HEK293T (cell line): ENCODE data around the gene KLK8.

Experiments used
- CTCF ChIA-PET: fragments of 350-600 bp; formaldehyde crosslinking; extraction: SDS; loops from one replicate; lab custom pipeline; 2021; ENCODE audit warnings: antibody characterized with exemption, inconsistent platforms; lab: Yijun Ruan, JAX
- POLR2A ChIA-PET: fragments of 350-600 bp; formaldehyde crosslinking; extraction: SDS; loops from one replicate; lab custom pipeline; 2020; ENCODE audit warnings: antibody characterized with exemption, inconsistent platforms; lab: Yijun Ruan, JAX
- DNase-seq: peaks from one replicate; pipeline ENCODE4 v3.0.0; 2012; ENCODE audit warnings: mixed read lengths; ENCODE audit errors: extremely low spot score
- ARNT ChIP-seq: fragments of 450-650 bp; IDR thresholded peaks from 2 replicates; pipeline ENCODE4 v1.6.1; 2017; ENCODE audit warnings: mild to moderate bottlenecking
- BHLHE40 ChIP-seq: fragments of 450-650 bp; IDR thresholded peaks from 2 replicates; pipeline ENCODE4 v1.6.1; 2016; ENCODE audit warnings: mild to moderate bottlenecking, moderate library complexity, borderline replicate concordance
- CTBP1 ChIP-seq: fragments of 450-650 bp; IDR thresholded peaks from 2 replicates; pipeline ENCODE4 v1.6.1; 2016; ENCODE audit warnings: borderline replicate concordance
- ELF4 ChIP-seq: fragments of 450-650 bp; IDR thresholded peaks from 2 replicates; pipeline ENCODE4 v1.6.1; 2017; ENCODE audit warnings: antibody characterized with exemption
- FOXA1 ChIP-seq: fragments of 450-650 bp; IDR thresholded peaks from 2 replicates; pipeline ENCODE4 v1.6.1; 2016; ENCODE audit warnings: mild to moderate bottlenecking
- FOXK2 ChIP-seq: fragments of 450-650 bp; IDR thresholded peaks from 2 replicates; pipeline ENCODE4 v1.6.1; 2016; ENCODE audit warnings: mild to moderate bottlenecking
- FOXM1 ChIP-seq: fragments of 450-650 bp; IDR thresholded peaks from 2 replicates; pipeline ENCODE4 v1.6.1; 2017; ENCODE audit warnings: mild to moderate bottlenecking, borderline replicate concordance
- HDGF ChIP-seq: fragments of 450-650 bp; IDR thresholded peaks from 2 replicates; pipeline ENCODE4 v1.6.1; 2017; ENCODE audit warnings: antibody characterized with exemption, borderline replicate concordance
- L3MBTL2 ChIP-seq: fragments of 450-650 bp; conservative IDR thresholded peaks from 2 replicates; pipeline ENCODE4 v1.6.1; 2016; ENCODE audit warnings: mild to moderate bottlenecking
- LEF1 ChIP-seq: fragments of 450-650 bp; IDR thresholded peaks from 2 replicates; pipeline ENCODE4 v1.6.1; 2017; ENCODE audit warnings: mild to moderate bottlenecking, borderline replicate concordance
- NFRKB ChIP-seq: fragments of 450-650 bp; IDR thresholded peaks from 2 replicates; pipeline ENCODE4 v1.6.1; 2016; ENCODE audit warnings: mild to moderate bottlenecking, moderate library complexity
- PKNOX1 ChIP-seq: fragments of 450-650 bp; IDR thresholded peaks from 2 replicates; pipeline ENCODE4 v1.6.1; 2016
- SP1 ChIP-seq: fragments of 450-650 bp; IDR thresholded peaks from 2 replicates; pipeline ENCODE4 v1.6.1; 2017
- SUZ12 ChIP-seq: fragments of 450-650 bp; IDR thresholded peaks from 2 replicates; pipeline ENCODE4 v1.6.1; 2016; ENCODE audit warnings: mild to moderate bottlenecking
- TARDBP ChIP-seq: fragments of 450-650 bp; IDR thresholded peaks from 2 replicates; pipeline ENCODE4 v1.6.1; 2016
- ZNF384 ChIP-seq: fragments of 450-650 bp; IDR thresholded peaks from 2 replicates; pipeline ENCODE4 v1.6.1; 2016

Gene KLK8

DNA sequence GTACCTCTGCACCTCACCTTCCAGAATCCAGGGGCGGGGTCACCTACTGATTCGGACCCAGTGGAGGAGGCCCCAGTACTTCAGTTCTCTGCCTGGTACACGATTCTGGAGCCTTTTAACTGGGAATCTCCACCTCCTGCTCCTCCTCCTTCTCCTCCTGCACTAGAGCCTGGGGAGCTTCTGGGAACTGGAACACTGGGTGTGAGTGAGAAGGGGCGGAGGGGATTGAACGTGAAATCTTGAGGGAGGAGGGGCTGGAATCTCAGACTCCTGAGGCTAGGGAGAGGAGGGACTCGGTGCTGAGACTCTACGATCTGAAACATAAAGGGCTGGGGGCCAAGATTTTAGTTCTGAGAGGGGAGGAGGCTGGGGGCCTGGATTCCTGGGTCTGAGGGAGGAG, at the start of gene KLK8:
Gene KLK8 (minus strand): TSS at position 90 of the 400 bp plus-strand sequence. CDS start 437 bp downstream, outside the sequence.
- ChIA-PET POLR2A (no interaction called here), CTCF (interaction anchor here (0.7 kb wide), 1 partner anchor 7 kb away, joined by 3 read pairs; no protein-coding TSS in a partner anchor)
- DNase-seq = no peak
- TF ChIP-seq NFRKB = no peak
- no peak for TF ChIP-seq LEF1
- TF ChIP-seq SP1 = no peak
- TF ChIP-seq BHLHE40 = no peak
- no peak for TF ChIP-seq PKNOX1
- TF ChIP-seq ELF4 = no peak
- TF ChIP-seq FOXA1 = no peak
- no peak for TF ChIP-seq L3MBTL2
- no peak for TF ChIP-seq ARNT
- TF ChIP-seq CTBP1 = no peak
- TF ChIP-seq TARDBP = no peak
- TF ChIP-seq FOXK2 = no peak
- TF ChIP-seq HDGF = no peak
- TF ChIP-seq FOXM1 = no peak
- no peak for TF ChIP-seq ZNF384
- TF ChIP-seq SUZ12 = no peak

GRCh38 chr19:51047031-51047335, 45.6 kb upstream of the KLK8 start:
- TF ChIP-seq TARDBP (no peak), BHLHE40 (no peak), L3MBTL2 (no peak), ZNF384 (no peak), CTBP1 (no peak), SUZ12 (no peak), SP1 (no peak), LEF1 (no peak), HDGF (no peak), ARNT (no peak), PKNOX1 (no peak), FOXA1 (no peak), NFRKB (no peak), FOXM1 (no peak), FOXK2 (no peak), ELF4 (no peak)
- no peak for DNase-seq
- POLR2A ChIA-PET = no interaction called here
- CTCF ChIA-PET = no interaction called here

DNA sequence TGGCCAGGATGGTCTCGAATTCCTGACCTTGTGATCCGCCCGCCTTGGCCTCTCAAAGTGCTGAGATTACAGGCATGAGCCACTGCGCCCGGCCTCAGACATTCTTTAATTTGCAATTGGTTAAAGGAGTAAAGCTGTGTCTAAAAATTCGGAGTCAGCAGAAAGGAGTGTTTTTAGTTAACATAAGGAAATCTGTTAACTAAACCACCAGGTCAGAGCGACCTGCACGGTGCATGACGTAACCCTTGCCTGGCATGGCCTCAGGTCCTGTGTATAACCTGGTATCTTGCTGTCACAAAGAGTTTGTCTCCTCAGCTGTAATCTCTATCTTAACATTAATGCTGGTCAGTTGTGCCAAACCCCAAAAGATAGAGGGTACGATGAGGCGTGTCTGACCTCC, 42.9 kb upstream of the KLK8 start:
- ChIA-PET POLR2A (no interaction called here), CTCF (no interaction called here)
- DNase-seq = no peak
- TF ChIP-seq PKNOX1 (no peak), BHLHE40 (no peak)

DNA sequence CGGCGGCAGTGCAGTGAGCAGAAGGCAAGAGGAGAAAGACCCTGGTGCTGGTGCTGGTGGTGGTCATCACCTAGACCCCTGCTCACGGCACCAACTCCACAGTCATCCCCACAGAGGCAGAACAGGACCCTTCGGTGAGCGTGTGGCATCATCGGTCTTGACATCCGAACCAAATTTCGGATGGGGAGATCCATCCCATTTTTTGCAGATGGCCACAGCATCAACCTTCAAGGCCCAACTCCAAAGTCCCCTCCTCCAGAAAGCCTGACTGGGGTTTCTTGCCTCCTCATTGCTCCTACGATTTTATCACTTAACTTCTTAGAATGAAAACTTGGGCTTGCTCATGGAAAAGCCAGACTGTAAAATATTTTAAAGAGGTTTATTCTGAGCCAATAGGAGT, 42.1 kb upstream of the KLK8 start:
- no peak for DNase-seq
- CTCF ChIA-PET = interaction anchor here (0.6 to 0.9 kb wide), 2 partner anchors 22 to 113 kb away, joined by 3 read pairs; no protein-coding TSS in a partner anchor
- POLR2A ChIA-PET = no interaction called here
- TF ChIP-seq LEF1 = no peak
- no peak for TF ChIP-seq SP1
- no peak for TF ChIP-seq ELF4
- no peak for TF ChIP-seq BHLHE40
- TF ChIP-seq SUZ12 = no peak
- TF ChIP-seq FOXK2 = no peak
- no peak for TF ChIP-seq PKNOX1
- TF ChIP-seq FOXM1 = no peak

DNA sequence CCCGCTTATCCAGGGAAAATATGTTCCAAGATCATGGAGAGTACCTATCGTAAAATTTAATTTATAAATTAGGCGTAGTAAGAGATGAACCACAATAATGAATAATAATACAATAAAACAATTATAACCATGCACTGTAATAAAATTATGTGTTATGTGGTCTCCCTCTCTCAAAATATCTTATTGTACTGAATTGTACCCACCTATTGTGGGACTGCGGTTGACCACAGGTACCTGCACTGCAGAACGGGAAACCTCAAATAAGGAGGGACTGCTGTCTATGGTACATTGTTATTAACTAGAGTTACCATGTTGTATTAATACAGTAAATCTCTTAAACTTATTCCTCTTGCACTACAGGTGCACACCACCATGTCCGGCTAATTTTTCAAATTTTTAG, 38.7 kb upstream of the KLK8 start:
- CTCF ChIA-PET = no interaction called here
- TF ChIP-seq SUZ12 (no peak), NFRKB (no peak), FOXA1 (no peak), BHLHE40 (no peak), L3MBTL2 (no peak), TARDBP (no peak), ARNT (no peak), FOXK2 (no peak), ELF4 (no peak), CTBP1 (no peak), LEF1 (no peak), PKNOX1 (no peak), FOXM1 (no peak)
- POLR2A ChIA-PET = no interaction called here
- DNase-seq = no peak
